GM19452 (cell line): ENCODE measurements around the gene C6orf89.
"Not testable (repeated sequence)": the region's sequence is repeated elsewhere in the genome, so short reads cannot be mapped to it uniquely, and the experiment has no call there.

Experiments
- ATAC-seq: cut with Tn5 transposase; IDR thresholded peaks from one replicate; pipeline ENCODE4 v1.9.1; 2021; ENCODE audit not compliant: unreplicated experiment

The C6orf89 gene

DNA sequence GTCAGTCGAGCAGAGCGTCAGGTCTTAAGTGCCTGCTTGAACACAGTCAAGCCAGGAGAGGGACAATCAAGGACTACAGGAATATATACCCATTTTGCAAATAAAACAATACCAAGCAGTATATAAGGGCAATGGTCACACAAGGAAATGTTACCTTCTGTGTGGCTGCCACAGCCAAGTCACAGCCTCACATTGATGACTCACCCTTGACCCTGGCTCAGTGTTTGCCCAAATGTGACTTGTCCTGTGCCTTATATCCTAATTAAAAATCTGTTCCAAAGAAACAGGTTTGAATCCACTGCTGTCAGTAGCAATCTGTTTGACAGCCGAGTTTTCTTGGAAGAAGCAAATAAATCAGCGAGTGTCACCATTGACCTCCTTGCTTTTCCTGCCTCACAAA, 34.3 kb downstream of the C6orf89 start:
- ATAC-seq: no peak

DNA sequence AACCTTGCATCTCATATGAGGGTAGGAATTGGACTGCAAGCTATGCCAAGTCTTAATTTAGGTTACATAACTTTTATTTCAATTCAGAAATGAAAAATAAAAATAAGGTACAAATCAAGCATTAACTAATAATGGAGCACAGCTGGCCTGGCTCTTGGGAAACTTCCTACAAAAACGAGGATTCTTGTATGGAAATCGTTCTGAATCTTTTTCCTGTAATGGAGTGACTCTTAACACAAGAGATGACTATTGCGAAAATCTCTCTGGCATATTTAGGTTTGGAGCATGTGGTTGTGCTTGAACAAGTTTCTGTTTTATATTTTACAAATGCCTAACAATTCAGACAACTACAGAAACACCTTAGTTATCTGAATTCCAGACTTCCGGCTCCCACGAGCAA, 34.8 kb downstream of the C6orf89 start:
- no peak for ATAC-seq

DNA sequence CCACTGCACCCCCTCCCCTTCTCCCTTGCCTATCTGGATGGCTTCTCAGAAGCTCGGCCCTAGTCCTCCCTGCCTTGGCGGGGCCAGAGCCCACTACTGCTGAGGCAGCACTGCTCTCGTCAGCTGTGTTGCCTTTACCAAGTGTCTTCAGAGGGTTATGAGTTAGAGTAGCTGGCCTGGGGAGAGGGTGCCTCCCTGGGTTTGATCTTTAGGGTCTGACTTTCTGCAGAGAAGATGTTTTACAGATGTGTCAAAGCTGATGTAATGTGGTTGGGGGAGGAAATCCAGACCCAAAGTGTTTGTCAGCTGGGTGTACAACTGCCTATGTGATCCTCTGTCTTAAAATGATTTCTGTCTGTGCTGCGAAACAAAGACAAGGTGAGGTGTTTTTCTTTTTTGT, 38.4 kb downstream of the C6orf89 start:
- ATAC-seq: no peak

DNA sequence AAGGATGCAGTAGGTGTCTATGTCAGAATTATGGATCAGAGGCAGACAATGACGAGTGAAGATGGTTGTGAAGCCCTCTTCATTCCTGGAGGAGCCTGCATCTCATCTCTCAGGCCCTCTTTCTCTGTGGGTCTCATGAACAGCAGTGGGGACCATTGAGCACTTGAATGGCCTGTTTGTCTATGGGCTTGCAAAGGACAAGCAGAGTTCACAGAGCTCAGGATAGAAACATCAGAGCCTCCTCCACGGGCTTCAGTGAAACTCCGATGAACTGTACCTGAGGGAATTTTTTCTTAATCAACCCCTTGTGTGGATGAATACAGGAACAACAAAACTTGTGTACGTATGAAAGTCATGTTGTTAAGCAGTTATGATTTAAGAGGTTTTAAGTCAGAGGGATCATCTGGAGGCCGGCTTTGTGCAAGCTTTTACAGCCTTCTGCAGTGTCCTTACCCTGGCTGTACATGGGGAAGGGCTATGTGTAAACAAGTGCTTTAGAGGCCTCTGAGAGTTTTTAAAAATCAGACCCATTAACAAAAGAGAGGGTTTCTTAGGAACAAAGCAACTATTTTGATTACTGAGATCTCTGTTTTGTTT, 39.1 kb downstream of the C6orf89 start:
- no peak for ATAC-seq

DNA sequence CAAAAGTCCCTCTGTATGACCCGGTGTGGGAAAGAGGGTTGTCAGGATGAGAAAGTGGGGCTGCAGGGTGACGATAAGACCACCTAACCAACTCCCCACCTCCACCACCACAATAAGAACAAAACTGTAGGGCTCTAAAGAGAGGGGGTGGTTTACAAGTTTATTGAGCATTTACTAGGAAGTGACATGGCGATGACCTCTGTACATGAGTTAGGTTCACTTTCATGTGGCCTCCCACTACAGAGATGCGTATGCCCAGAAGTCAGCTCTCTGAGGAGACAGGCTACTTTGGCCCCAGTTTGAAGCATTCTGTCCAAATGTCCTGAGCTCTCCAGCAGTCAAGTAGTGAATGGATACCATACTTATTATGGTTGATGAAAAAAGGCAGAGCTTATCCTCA, 40.1 kb downstream of the C6orf89 start:
- ATAC-seq: no peak

DNA sequence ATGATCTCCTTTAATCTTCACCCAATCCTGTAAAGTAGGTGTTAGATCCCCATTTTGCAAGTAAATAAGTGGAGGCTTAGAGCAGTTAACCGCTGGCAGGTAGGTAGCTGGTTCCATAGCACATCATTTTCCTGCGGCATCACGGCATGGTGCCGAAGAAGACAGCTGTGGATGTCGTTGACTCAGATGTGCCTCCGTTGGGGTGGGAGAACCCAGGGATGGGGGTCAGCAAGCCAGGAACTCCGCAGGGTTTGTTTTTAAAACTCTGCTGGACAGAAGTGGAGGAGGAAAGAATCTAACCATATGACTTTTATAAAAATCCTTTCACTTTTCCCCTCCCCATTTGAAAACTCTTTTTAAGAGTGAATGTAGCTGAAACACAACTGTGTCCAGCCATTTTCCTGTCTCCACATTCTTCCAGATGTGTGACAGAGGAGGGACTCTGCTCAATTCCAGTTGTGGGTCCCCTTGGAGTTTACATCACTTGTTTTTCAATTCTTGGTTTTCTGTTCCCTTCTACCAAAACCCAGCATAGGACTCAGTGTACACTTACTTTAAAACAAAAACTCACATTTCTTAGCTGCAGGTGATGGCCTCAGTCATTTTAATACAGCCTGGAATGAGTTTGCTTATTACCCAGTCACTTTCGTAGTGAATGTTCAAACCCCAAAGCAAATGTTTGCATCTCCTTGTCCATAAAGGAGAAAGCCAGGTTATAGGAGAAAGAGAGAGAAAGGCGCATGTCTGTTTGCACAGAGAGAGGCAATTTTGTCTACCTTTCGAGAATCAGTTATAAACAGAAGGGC, 41.2 kb downstream of the C6orf89 start:
- ATAC-seq: no peak

DNA sequence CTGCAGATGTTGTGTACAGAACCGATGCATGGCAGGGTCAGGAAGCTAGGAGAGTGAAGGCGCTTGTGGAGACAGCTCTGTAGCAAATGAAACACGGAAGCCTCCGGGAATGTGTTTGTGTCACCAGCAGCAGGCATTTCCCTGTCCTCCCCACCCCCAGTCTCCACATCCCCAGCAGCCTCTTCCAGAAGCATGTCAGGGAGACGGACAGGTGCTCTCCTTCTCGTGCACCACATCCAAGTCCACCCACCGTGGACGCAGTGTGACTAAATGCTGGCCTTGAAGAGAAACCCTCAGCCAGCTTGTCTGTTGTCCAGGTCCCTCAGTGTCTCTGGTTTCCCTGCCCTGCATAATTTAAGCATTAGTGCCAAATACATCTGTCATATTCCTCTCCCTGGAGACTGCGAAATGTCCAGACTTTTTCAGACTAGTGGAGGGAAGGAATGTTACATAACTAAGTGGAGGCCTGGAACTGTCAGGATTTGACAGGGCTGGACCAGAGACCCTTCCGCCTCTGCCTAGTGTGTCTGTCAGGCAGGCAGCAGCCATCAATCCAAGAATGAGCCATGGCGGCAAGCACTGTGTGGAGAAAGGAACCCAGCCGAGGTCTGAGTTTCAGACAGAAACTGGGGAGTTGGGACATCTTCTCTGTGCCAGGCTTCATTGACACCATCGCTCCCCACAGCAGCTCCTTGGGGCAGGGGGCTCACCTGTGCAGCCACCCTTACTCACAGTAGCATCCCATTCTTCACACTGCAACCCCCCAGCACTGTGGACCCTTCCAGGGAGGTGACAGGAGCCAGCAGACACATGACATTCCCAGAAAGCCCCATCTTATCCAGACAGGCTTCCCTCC, 42.2 kb downstream of the C6orf89 start:
- ATAC-seq: no peak

DNA sequence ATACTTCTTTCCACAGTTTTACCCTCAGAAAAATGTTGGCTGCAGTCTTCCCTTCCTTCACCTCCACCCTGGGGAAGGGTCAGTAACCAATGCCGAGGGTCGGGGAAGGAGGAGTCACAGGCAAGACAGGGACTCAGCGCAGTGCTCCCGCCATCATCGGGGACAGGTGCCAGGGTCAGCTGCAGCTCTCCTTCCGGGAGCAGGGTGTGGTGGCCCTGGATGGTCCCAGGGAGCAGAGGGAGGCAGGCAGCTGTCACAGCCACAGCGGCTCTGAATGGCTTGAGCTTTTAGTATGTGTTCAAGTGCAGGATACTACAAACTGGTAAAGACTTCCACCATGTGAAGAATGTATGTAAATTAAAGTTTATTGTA, 42.8 kb downstream of the C6orf89 start:
- no peak for ATAC-seq

DNA sequence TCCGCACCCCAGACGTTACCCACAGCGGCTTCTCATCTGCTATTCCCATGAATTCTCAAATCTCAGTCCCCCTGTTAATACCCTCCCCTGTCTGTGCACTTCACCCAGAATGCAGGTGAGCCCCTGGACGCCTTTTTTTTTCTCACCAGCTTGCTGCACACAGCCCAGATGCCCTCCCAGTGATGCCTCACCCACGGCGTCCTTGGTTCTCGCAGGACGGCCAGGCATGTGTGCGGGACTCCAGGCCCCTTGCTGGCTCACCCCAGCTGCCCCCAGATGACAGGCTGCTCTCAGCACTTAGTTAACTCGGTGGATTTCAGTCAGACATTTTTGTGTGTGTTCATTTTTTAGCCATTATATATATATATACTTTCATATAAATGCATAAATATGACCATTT, 43.4 kb downstream of the C6orf89 start:
- ATAC-seq: no peak

DNA sequence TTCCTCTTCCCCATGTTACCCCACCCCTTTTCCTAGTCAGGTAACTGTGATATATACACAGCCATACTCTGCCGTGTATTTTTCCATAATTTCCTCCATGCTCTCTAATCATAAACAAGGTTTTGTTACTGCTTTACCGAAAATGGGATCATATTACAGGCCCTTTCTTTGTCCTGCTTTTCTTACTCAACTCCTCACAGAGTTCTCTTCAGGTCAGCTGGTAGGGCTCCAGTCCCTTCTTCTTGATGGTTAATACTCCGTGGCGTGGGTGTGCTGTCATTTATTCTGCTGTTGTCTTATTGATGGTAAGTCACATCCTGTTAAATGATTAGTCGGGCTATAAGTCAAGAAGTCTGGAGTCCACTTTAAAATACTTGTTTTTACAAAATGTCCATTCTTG, 43.9 kb downstream of the C6orf89 start:
- ATAC-seq: no peak

DNA sequence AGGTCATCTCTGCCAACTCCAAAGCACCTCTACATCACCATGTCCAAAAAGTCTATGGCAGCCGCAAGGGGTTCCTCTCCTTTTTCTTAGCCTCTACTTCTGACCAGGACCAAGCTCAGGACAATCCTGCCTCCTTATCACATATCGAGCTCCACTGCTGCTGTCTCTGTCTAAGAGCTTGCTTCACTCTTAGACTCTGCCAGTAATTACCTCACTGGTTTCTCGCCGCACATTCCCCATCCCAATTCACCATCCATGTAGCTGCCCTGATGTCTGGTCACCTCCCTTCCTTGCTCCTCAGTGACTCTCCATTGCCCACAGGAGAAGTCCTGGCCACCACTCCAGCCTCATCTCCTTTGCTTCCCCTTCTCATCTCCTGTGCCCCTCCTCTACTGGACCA, 44.7 kb downstream of the C6orf89 start:
- ATAC-seq: no peak

DNA sequence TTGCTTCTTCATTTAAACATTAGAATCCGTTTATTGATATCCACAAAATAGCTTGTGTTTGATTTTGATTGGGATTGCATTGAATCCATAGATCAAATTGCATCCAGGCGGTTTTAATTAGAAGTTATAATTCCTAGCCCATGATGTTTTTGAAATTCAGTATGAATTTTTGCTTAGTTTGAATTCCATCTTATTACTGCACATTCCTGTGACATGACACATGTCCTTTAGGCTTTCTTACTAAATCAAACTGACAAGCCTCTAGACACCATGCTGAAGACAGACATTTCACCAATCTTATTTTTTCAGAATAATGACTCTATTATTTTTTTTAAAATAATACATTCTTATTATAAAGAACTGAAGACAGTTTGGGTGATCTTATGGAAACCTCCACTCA, 47.4 kb downstream of the C6orf89 start:
- ATAC-seq: no peak

DNA sequence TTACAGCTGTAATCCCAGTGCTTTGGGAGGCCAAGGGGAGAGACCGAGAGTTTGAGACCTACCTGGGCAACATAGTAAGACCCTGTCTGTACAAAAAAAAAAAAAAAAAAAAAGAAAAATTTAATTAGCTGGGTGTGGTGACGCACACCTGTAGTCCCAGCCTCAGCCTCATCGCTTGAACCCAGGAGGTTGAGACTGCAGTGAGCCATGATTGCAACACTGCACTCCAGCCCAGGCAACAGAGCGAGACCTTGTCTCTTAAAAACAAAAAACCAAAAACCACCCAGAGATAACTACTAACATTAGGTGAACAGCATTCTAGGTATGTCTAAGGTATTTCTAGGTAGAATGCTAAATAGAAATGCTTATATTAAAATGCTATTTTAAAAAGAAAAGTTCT, 47.8 kb downstream of the C6orf89 start:
- ATAC-seq: no peak

DNA sequence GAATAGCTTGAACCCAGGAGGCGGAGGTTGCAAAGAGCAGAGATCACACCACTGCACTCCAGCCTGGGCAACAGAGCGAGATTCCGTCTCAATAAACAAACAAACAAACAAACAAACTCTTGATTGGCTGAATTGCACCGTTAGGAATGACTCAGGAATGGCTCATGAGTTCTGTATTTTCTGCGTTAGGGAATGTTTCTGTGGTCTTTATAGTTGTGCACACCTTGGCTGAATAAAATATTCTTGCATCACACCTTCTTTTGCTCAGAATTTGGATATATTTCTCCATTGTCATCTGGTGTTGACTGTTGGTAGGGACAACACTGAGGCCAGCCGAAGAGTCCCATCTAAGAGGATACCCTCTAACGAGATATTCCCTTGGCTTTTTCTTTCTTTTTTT, 49.1 kb downstream of the C6orf89 start:
- no peak for ATAC-seq

DNA sequence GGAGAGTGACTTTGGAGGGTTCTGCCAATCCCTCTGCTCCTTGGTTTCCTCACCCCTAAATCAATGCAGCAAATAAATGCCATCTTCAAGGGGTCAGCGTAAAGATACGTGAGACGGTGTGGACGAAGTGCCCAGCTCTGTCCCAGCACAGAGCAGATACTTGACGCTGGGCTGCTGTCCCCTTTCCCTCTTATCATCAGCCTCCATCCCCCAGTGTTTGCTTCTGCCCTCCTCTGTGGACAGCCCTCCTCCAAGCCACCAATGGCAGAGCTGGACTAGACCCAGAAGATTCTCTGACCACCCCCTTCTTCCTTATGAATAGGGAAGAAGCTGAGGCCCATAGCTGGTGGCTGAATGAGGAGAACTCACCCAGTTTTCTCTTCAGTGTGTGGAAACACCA, 51.1 kb downstream of the C6orf89 start:
- ATAC-seq: no peak

DNA sequence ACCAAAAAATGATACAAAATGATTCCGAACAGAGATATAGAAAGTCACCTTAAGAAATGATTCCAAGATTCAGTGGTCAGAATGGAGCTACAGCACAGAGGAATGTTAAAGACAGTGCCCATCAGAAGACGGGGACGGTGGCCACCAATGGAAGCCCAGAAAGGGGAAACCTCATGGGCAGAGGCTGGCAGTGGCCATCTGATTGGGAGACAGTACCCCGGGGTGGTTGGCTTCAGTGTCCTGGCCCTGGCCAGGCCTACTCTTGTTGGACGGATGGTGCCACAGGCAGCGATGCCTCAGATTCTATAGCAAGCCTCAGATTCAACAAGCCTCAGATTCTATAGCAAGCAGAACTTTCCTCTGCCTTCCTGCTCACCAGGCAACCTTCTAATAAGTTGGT, 52.1 kb downstream of the C6orf89 start:
- no peak for ATAC-seq

DNA sequence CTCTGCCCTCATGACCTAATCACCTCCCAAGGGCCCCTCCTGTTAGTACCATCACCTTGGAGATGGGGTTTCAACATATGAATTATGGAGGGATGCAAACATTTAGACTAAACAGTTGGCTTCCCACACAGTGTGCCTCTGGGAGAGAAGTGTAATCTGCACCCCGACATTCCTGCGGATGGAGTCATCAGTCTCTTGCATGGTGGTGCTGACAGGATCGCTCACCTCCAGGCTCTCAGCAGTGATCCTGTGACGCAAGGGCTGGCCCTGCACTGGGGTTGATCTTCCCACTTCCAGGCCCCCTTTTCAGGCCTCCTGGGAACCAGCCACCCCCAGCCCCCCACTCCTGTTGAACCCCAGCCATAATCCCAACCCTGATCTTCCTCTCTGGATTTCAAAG, 52.8 kb downstream of the C6orf89 start:
- no peak for ATAC-seq

DNA sequence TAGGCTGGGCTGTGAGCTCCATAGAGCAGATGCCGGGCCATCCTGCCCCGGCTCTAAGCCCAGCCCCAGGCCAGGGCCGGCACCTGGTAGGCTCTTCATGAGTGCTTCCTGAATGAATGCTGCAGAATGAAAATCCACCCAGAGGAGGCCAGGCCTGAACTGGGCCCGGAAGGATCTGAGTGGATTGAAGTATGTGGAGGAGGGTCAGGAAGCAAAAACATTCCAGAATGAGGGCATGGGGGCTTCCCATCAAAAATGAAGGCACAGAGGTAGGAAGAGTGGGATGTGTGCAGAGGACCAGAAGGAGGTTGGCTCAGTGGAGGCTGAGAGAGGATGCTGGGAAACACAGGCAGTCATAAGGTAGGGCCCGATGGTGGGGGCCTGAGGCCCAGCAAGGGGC, 53.3 kb downstream of the C6orf89 start:
- ATAC-seq: not testable (repeated sequence)

DNA sequence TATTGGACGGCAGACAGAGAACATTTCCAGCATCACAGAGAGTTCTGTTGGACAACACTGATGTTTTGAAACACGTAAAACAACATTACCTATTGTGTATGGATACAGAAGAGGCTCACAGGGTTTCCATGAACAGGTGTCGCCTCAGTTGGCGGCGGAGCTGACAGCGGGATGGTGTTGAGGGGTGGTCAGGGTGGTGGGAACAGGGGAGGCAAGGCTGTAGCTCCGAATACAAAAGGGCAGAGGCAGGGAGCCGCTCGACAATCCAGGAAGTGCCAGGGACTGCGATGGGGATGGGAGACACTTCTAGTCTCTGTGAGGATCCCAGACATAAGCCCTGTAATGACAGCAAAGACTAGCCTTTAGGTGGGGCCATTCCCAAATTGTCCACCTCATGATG, 54.3 kb downstream of the C6orf89 start:
- ATAC-seq: no peak

DNA sequence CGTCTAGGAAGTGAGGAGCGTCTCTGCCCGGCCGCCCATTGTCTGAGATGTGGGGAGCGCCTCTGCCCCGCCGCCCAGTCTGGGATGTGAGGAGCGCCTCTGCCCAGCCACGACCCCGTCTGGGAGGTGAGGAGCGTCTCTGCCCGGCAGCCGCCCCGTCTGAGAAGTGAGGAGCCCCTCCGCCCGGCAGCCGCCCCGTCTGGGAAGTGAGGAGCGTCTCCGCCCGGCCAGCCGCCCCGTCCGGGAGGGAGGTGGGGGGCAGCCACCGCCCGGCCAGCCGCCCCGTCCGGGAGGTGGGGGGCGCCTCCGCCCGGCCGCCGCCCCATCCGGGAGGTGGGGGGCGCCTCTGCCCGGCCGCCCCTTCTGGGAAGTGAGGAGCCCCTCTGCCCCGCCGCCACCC, 55.8 kb downstream of the C6orf89 start:
- ATAC-seq: not testable (repeated sequence)

DNA sequence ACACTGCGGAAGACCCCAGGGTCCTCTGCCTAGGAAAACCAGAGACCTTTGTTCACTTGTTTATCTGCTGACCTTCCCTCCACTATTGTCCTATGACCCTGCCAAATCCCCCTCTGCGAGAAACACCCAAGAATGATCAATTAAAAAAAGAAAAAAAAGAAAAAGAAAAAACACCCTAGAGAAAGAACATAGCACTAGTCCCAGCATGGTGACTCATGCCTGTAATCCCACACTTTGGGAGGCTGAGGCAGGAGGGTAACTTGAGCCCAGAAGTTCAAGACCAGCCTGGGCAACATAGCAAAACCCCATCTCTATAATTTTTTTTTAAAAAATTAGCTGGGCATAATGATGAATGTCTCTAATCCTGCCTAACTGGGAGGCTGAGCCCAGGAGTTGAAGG, 56.6 kb downstream of the C6orf89 start:
- not testable (repeated sequence) for ATAC-seq

DNA sequence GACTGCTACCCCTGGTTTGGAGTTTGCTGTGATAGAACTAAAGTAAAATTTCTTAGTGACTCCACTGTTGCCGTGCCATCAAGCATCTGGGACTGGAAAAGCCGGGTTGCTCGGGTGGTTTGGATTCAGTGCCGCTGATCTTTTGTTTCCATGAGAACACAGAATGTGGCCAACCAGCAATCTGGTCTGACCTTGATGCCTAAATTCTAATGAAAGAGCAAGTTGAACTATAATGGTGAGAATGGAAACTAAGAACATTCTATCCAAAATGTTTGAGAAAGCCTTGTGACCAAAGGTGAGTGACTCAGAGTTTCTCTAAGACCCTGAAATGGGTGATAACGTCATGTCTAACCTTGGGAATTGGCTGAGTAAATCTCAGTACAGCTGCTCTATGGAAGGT, 58.9 kb downstream of the C6orf89 start:
- no peak for ATAC-seq
